GM10248 (cell line): Measurements from ENCODE around the gene ZNF423.

Experiments used
- CTCF ChIA-PET: fragments of 300-600 bp; sonication (Branson Sonifier 250); formaldehyde crosslinking; extraction: SDS; loops from one replicate; lab custom pipeline; 2021; ENCODE audit warnings: antibody characterized with exemption; lab: Yijun Ruan, JAX
- POLR2A ChIA-PET: fragments of 350-650 bp; sonication (Branson Sonifier 250); formaldehyde crosslinking; extraction: SDS; loops from one replicate; lab custom pipeline; 2020; ENCODE audit warnings: antibody characterized with exemption; lab: Yijun Ruan, JAX
- DNase-seq: peaks from one replicate; pipeline ENCODE4 v3.0.0; 2012; ENCODE audit errors: extremely low spot score
- CTCF ChIP-seq: IDR thresholded peaks from 2 replicates; pipeline ENCODE4 v1.5.1; 2012; ENCODE audit warnings: mild to moderate bottlenecking, low read depth; ENCODE audit errors: extremely low read depth, missing control alignments, control extremely low read depth

The ZNF423 gene

DNA sequence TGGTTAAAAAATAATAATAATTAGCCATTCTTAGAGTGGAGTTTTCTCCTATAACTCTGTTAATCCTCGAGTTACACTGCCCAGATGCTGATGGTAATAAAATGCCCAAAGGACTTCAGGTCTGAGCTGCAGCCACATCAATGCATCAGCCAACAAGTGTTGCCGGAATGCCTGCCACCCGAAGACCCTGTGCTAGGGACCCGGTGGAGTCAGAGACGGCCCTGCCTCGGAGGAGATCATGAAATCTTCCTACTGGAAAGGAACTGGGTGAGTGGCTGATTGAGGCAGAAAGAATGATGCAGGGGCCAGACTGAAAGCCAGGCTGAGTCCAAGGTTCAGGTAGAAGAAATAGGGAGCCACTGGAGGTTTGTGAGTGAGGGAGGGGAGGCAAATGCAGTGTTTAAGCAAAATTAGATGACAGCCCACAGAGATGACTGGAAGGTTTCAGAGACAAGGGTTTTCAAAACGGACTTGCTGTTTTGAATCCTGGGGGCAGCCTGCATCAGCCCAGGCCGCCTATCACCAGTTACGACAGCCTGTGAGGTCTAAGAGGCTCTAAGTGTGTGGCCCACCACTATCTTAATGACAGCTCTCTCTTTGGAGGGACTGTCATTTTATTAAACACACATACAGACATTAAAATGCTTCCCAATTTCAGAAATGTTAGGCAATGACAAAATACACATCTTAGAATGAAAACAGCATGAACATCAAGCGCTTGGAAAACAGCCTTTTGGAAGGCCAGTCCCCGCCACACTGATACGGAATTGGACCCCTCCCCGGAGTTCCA lies 100.0 kb downstream of the ZNF423 start:
- ChIA-PET CTCF (interaction anchor here (1.2 kb wide), 1 partner anchor 37 kb away, joined by 3 read pairs; no protein-coding TSS in a partner anchor), POLR2A (no interaction called here)
- no peak for TF ChIP-seq CTCF
- no peak for DNase-seq

DNA sequence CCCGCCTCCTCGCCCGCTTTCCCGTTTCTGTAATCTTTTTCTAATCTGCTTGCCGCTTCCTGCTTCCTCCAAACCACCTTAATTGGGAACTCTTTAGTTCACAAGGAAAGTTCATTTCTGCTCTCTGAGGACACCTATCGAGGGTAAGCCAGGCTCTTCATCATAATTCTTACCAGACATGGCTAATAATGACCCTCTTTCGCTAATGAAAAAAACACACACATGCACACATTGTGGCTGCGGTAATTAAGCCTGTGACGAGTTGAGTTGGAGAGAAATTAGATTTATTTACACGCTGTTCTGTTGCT lies 100.6 kb downstream of the ZNF423 start:
- CTCF ChIA-PET, result interaction anchor here (0.8 to 1.2 kb wide), 2 partner anchors 36 to 219 kb away, joined by 3 read pairs; no protein-coding TSS in a partner anchor
- DNase-seq, result no peak
- TF ChIP-seq CTCF, result no peak
- POLR2A ChIA-PET, result no interaction called here

DNA sequence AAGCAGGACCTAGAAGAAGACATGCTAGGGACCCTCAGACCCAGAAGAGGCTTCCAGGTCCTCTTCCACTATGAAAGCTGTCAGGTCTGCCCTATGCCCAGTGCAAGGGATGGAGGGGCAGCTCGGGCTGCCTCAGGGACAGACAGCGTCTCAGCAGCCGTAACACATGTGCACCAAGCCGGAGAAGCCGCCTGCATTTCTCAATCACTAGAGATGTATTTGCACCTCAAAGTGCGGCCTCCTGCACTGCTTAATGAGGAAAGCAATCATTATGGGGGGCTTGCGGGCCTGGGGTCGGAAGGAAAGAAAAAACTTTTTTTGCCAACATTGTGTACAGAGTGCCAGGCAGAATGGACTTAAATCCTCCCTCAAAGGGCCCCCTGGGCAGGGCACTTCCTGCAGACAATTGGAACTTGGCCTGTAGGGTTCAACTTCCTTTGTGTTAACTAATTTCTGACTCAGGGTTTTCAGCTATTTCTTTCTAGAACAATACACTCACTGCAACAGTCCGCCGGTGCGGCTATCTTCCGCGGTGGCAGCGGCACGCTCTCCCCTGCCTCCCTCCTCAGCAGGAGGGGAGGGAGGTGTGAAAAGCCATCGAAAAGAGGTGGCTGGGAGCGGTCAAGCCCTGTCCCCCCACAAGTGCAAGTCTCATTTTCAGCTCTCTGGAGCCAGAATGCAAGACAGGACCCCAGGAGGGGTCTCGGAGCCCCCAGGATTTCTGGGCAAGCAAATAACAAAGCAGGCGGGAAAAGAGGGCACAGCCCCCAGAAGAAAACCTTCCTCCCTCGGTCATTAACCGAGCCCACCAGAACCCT lies 101.2 kb downstream of the ZNF423 start:
- TF ChIP-seq CTCF, result no peak
- ChIA-PET CTCF (interaction anchor here (0.8 to 1.2 kb wide), 2 partner anchors 36 to 218 kb away, joined by 3 read pairs; no protein-coding TSS in a partner anchor), POLR2A (no interaction called here)
- DNase-seq, result no peak

GRCh38 chr16:49750341-49751000 lies 105.4 kb downstream of the ZNF423 start:
- DNase-seq, result no peak
- ChIA-PET CTCF (no interaction called here), POLR2A (no interaction called here)
- TF ChIP-seq CTCF, result no peak

DNA sequence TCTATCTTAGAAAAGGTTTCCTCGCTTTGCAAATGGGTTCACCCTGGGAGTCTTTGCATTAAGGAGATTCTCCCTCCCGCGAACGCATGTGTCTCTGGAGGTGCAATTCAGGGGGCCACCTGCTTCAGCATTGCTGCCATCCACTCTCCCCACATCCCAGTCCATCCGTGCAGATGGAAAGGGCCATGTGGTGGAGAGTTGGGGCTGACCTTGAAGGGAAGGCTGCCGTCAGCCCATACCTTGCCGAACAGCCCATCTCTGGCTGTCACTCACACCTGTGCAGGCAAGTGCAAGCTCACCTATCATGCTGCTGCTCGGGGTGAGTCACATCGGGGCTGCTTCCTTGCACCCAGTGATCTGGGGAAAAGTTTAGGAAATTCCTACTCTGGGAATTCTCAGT lies 106.1 kb downstream of the ZNF423 start:
- POLR2A ChIA-PET, result no interaction called here
- DNase-seq, result no peak
- TF ChIP-seq CTCF, result no peak
- CTCF ChIA-PET, result no interaction called here

DNA sequence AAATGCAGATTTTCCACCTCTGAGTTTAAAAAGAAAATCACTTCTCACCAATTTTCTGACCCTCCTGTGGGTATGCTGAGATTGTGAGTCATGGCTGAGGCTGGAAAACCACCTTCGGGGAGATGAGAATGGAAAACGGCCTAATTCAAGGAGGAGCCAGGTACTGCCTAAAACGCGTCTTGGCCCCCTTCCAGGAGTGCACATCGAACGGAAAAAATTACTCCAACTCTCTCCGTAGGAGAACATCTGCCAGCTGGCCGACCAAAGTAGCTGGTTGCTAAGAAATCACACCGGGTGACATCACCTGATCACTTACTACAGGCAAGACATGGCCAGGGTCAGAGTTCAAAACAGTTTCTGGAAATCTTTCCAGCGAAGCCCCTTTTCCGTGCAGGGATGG lies 107.6 kb downstream of the ZNF423 start:
- CTCF ChIA-PET, result no interaction called here
- no peak for TF ChIP-seq CTCF
- POLR2A ChIA-PET, result no interaction called here
- no peak for DNase-seq
